Stimulated activated CD8-positive, alpha-beta memory T cell treated with anti-CD3 and anti-CD28 coated beads, Interleukin-7, amount 100 ng/mL, for 24 hours (primary cell): ENCODE data around the gene DHDH.

Experiments used
- DNase-seq: peaks from one replicate; pipeline ENCODE4 v3.0.0-alpha.2; 2020; ENCODE audit warnings: low read depth

DHDH gene

GRCh38 chr19:48950830-48951519 lies 17.5 kb downstream of the DHDH start:
- DNase-seq, result no peak

- no peak for DNase-seq
These were observed 19.6 kb downstream of the DHDH start for GRCh38 chr19:48953141-48953540.

DNA sequence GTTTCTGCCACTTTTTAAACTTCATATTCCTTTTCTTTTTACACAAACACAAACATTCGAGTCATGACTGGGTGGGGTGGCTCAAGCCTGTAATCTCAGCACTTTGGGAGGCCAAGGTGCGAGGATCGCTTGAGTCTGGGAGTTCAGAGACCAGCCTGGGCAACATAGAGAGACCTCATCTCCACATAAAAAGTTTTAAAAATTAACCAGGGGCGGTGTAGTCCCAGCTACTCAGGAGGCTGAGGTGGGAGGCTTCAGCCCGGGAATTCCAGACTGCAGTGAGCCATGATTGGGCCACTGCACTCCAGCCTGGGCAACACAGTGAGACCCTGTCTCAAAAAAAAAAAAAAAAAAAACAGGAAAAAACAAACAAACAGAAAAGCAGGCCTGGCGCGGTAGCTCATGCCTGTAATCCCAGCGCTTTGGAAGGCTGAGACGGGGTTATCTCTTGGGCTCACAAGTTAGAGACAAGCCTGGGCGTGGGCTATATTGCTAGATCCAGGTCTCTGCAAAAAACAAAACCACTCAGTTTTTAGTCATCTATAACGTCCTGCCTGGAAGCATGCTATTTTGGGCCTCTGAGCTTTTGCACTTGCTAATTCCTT lies 20.6 kb downstream of the DHDH start:
- no peak for DNase-seq

- DNase-seq, result peak; percentile 89
These were observed 21.3 kb downstream of the DHDH start, which contains the start of gene BAX for GRCh38 chr19:48954595-48955307. TSS of gene BAX (plus strand) at chr19:48954875. CDS start at chr19:48954929, 54 bp downstream.

- no peak for DNase-seq
These were observed 21.9 kb downstream of the DHDH start for GRCh38 chr19:48955308-48955958.

- DNase-seq, result no peak
These were observed 24.5 kb downstream of the DHDH start for GRCh38 chr19:48958006-48958405.

DNA sequence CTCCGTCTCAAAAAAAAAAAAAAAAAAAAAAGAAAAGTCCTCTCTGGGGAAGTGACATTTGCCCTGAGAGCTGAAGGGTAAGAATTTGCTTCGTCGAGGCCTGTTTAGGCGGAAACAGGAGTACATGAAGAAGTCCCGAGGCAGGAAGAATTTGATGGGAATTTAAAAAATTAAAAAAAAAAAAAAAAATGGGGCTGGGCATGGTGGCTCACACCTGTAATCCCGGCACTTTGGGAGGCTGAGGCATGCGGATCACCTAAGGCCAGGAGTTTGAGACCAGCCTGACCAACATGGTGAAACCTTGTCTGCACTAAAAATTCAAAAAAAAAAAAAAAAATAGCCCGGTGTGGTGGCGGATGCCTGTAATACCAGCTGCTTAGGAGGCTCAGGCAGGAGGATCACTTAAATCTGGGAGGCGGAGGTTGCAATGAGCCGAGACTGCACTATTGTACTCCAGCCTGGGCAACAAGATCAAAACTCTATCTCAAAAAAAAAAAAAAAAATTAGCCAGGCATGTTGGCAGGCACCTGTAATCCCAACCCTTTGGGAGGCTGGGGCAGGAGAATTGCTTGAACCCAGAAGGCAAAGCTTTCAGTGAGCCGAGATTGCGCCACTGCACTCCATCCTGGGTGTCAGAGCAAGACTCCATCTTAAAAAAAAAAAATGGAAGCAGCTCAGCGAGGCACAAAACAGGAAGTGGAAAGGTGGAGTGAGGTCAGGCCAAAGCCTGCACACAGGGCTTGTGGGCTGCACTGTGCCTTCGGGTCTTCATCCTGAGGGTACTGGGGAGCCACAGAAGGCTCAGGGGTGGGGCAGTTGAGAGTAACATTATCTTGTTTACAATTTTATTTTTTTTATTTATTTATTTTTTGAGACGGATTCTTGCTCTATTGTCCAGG lies 26.1 kb downstream of the DHDH start:
- no peak for DNase-seq

- DNase-seq, result no peak
These were observed 27.7 kb downstream of the DHDH start for GRCh38 chr19:48961051-48961649.

DNA sequence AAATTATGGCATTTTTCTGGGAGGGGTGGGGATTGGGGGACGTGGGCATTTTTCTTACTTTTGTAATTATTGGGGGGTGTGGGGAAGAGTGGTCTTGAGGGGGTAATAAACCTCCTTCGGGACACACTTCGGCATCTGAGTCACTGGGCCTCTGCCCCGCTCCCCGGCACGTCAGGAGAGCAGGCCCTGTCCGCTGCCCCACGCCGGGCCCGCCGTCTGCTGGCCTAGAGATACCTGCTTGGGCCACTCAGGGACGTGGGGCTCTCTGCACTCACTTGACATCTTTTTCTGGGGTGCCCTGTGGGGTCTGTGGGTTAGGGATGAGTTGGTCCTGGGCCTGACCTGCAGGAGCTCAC lies 28.2 kb downstream of the DHDH start:
- no peak for DNase-seq

GRCh38 chr19:48962029-48962848 lies 28.7 kb downstream of the DHDH start:
- no peak for DNase-seq

GRCh38 chr19:48962849-48963165 lies 29.3 kb downstream of the DHDH start:
- no peak for DNase-seq

GRCh38 chr19:48963371-48964204 lies 30.1 kb downstream of the DHDH start:
- DNase-seq, result peak; percentile 59

DNA sequence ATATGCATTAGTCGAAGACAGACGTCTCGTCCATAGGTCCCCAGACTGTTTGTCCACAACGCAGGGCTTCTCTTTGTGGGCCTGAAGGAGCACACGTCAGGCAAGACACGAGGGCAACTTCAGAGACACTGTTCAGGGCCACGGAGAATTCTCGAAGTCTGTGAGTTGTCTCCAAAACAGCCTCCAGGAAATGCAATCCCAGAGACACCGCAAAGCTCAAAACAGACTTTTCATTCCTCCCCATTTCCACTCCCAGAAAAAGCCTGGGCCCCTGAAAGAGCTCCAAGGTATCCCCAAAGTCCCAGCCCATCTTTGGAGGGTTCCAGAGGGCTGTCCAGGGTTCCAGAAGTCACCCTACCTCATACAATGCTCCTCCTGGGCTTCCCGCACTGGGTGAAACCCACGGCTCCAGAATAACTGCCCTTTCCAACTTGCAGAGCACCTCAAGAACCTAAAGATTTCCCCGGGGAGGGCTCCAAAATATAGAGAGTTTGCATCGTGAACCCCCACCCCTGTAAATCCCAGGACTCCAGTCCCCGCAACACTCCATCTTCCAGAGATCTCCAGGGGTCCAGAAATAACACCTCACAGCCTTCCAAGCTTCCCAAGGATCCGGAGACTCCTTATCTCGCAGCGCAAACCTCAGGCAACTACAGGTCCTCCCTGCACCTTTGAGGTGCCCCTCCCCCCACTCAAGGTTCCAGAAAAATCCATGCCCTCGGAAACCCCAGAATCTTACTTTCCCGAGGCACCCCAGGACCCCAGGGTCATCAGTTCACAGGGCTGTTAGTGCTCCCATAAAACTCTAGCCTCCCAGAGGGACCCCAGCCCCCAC lies 30.9 kb downstream of the DHDH start:
- DNase-seq, result no peak

DNA sequence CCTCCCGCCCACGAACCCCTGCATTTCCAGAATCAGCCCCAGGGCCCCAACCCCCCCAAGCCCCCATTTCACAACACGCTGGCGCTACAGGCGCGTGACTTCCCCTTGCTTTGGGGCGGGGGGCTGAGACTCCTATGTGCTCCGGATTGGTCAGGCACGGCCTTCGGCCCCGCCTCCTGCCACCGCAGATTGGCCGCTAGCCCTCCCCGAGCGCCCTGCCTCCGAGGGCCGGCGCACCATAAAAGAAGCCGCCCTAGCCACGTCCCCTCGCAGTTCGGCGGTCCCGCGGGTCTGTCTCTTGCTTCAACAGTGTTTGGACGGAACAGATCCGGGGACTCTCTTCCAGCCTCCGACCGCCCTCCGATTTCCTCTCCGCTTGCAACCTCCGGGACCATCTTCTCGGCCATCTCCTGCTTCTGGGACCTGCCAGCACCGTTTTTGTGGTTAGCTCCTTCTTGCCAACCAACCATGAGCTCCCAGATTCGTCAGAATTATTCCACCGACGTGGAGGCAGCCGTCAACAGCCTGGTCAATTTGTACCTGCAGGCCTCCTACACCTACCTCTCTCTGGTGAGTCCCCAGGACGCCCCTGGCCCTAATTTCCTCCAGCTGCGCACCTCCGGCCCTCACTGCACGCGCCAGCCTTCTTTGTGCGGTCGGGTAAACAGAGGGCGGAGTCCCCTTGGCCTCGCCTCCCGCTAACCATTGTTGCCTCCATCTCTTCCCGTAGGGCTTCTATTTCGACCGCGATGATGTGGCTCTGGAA lies 31.7 kb downstream of the DHDH start, which contains the start of gene FTL:
Gene FTL, plus strand, starts transcription at position 270 of the 766 bp plus-strand sequence. Its CDS starts 199 bp downstream, at position 469.
- DNase-seq, result peak; percentile 80

GRCh38 chr19:48965806-48966540 lies 32.5 kb downstream of the DHDH start:
- DNase-seq, result peak; percentile 76

DNA sequence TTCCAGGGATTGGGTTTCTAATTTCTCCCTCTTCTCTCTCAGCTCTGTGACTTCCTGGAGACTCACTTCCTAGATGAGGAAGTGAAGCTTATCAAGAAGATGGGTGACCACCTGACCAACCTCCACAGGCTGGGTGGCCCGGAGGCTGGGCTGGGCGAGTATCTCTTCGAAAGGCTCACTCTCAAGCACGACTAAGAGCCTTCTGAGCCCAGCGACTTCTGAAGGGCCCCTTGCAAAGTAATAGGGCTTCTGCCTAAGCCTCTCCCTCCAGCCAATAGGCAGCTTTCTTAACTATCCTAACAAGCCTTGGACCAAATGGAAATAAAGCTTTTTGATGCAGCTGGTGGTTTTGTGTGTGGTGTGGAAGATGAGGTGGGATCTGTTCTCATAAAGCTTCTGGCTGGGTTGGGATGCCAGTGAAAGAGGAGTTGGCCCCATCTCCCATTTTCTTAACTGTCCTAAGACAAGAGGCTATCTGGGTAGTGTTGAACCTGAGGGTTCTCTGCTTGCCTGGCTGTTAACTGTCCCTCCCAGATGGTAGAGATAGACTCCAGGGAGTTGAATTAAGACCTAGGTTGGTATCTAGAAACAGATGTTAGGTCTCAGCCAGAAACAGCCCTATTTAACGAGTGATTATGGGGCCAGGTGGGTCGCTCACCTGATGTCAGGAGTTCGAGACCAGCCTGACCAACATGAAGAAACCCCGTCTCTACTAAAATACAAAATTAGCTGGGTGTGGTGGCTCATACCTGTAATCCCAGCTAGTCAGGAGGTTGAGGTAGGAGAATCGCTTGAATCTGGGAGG lies 33.2 kb downstream of the DHDH start:
- no peak for DNase-seq
